ENCODE measurements around the gene TCHP. TPM values are rescaled to one million over a fixed set of nuclear protein-coding genes. Genes with fewer than 3 reads are reported as not detected.
"Not testable (repeated sequence)": the region's sequence is repeated elsewhere in the genome, so short reads cannot be mapped to it uniquely, and the experiment has no call there.

Gene TCHP
- total RNA-seq, 1 donor = 8.7 TPM

GRCh38 chr12:109927622-109928021 lies 27.5 kb downstream of the TCHP start:
- no peaks in the 10 kb centered on the region for H3K79me2 ChIP-seq (ENCODE audit: insufficient read depth, low read length)
- no peaks in the 10 kb centered on the region for H3K9me3 ChIP-seq (ENCODE audit: low read depth, low read length)
- no peak overlapping the region for H2AFZ ChIP-seq (ENCODE audit: low read length)
- no peak overlapping the region for H3K4me2 ChIP-seq (ENCODE audit: insufficient read depth, low read length)
- TF ChIP-seq CTCF (IDR thresholded peaks at IDR 0.05; ENCODE audit: extremely low read depth, low read depth, low read length) = peak; percentile 78
- no peak overlapping the region for H3K27ac ChIP-seq (ENCODE audit: low read depth, low read length)
- peaks cover 33% of the 10 kb centered on the region for H3K36me3 ChIP-seq (ENCODE audit: insufficient read depth, low read length)
- no peaks in the 10 kb centered on the region for H3K4me1 ChIP-seq (ENCODE audit: insufficient read depth, low read length)
- H3K27me3 ChIP-seq (ENCODE audit: insufficient read depth, low read length) = no peaks in the 10 kb centered on the region
- no peaks in the 10 kb centered on the region for H4K20me1 ChIP-seq (ENCODE audit: insufficient read depth, low read length)
- peak; percentile 96 for DNase-seq (ENCODE audit: insufficient read length, low spot score, missing footprints)
- H3K4me3 ChIP-seq (ENCODE audit: insufficient read depth, low read length) = no peak overlapping the region

- Histone ChIP-seq H4K20me1 (ENCODE audit: insufficient read depth, low read length) (no peaks in the 10 kb centered on the region), H3K27me3 (ENCODE audit: insufficient read depth, low read length) (no peaks in the 10 kb centered on the region), H3K4me1 (ENCODE audit: insufficient read depth, low read length) (no peaks in the 10 kb centered on the region), H3K9me3 (ENCODE audit: low read depth, low read length) (no peaks in the 10 kb centered on the region), H3K79me2 (ENCODE audit: insufficient read depth, low read length) (no peaks in the 10 kb centered on the region), H3K4me3 (ENCODE audit: insufficient read depth, low read length) (no peak overlapping the region), H2AFZ (ENCODE audit: low read length) (no peak overlapping the region), H3K27ac (ENCODE audit: low read depth, low read length) (no peak overlapping the region), H3K36me3 (ENCODE audit: insufficient read depth, low read length) (peaks cover 38% of the 10 kb centered on the region), H3K4me2 (ENCODE audit: insufficient read depth, low read length) (no peak overlapping the region)
- no peak for TF ChIP-seq CTCF (IDR thresholded peaks at IDR 0.05; ENCODE audit: extremely low read depth, low read depth, low read length)
- DNase-seq (ENCODE audit: insufficient read length, low spot score, missing footprints) = no peak
Observed at GRCh38 chr12:109928058-109928656, 28.1 kb downstream of the TCHP start.

GRCh38 chr12:109929326-109929725 lies 29.3 kb downstream of the TCHP start:
- not testable (repeated sequence) for H3K4me1 ChIP-seq (ENCODE audit: insufficient read depth, low read length); H3K27me3 ChIP-seq (ENCODE audit: insufficient read depth, low read length); H2AFZ ChIP-seq (ENCODE audit: low read length); H3K27ac ChIP-seq (ENCODE audit: low read depth, low read length); H3K9me3 ChIP-seq (ENCODE audit: low read depth, low read length); H3K4me2 ChIP-seq (ENCODE audit: insufficient read depth, low read length); H4K20me1 ChIP-seq (ENCODE audit: insufficient read depth, low read length); DNase-seq (ENCODE audit: insufficient read length, low spot score, missing footprints); H3K79me2 ChIP-seq (ENCODE audit: insufficient read depth, low read length); H3K4me3 ChIP-seq (ENCODE audit: insufficient read depth, low read length)
- peaks cover 47% of the 10 kb centered on the region for H3K36me3 ChIP-seq (ENCODE audit: insufficient read depth, low read length)

GRCh38 chr12:109930028-109930800 lies 30.1 kb downstream of the TCHP start:
- peak; percentile 30 for DNase-seq (ENCODE audit: insufficient read length, low spot score, missing footprints)

More at GRCh38 chr12:109930028-109930800, 30.1 kb downstream of the TCHP start:
- no peaks in the 10 kb centered on the region for H3K9me3 ChIP-seq (ENCODE audit: low read depth, low read length)
- no peak overlapping the region for H3K4me2 ChIP-seq (ENCODE audit: insufficient read depth, low read length)
- no peak for TF ChIP-seq CTCF (IDR thresholded peaks at IDR 0.05; ENCODE audit: extremely low read depth, low read depth, low read length)
- peaks cover 51% of the 10 kb centered on the region for H3K36me3 ChIP-seq (ENCODE audit: insufficient read depth, low read length)
- no peak overlapping the region for H3K4me3 ChIP-seq (ENCODE audit: insufficient read depth, low read length)
- H3K27me3 ChIP-seq (ENCODE audit: insufficient read depth, low read length) = no peaks in the 10 kb centered on the region
- no peaks in the 10 kb centered on the region for H4K20me1 ChIP-seq (ENCODE audit: insufficient read depth, low read length)
- H3K27ac ChIP-seq (ENCODE audit: low read depth, low read length) = no peak overlapping the region
- H3K4me1 ChIP-seq (ENCODE audit: insufficient read depth, low read length) = no peaks in the 10 kb centered on the region
- H3K79me2 ChIP-seq (ENCODE audit: insufficient read depth, low read length) = no peaks in the 10 kb centered on the region
- no peak overlapping the region for H2AFZ ChIP-seq (ENCODE audit: low read length)

All from osteoblast (primary cell).